GM13977 (cell line): ENCODE measurements around the gene AP2B1.

Source experiments
- DNase-seq: peaks from one replicate; pipeline ENCODE4 v3.0.0; 2012; ENCODE audit warnings: low spot score
- in situ Hi-C: fragments of 300-500 bp; cut with MboI; formaldehyde crosslinking; loops from one replicate; pipeline ENCODE4 v1.12.0; 2022; ENCODE audit warnings: low sequenced_read_pairs, low pct_unique_long_range_greater_than_20kb, mixed read lengths, inconsistent platforms; ENCODE audit not compliant: unreplicated experiment
- TF ChIP-seq, protein P1 (sequence below): IDR thresholded peaks from 2 replicates; pipeline ENCODE4 v1.5.1; 2012; ENCODE audit warnings: mild to moderate bottlenecking, control low read depth; ENCODE audit not compliant: insufficient read depth; ENCODE audit errors: extremely low read depth, missing control alignments

AP2B1 gene

DNA sequence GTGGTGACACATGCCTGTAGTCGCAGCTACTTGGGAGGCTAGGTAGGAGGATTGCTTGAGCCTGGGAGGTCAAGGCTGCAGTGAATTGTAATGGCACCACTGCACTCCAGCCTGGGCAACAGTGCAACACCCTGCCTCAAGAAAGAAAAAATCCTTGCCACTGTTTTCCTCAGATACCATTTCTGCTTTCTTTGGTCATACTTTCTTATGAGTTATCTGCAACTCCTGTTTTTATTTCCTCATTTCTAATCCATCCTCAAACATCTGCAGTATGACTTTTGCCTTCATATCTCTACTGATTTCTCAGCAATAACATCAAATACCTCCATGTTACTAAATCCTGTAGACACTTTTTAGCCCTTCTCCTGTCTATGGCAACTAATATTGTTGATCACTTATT, 3.1 kb upstream of the AP2B1 start:
- in situ Hi-C loops = no loop called here
- TF ChIP-seq, protein P1, sequence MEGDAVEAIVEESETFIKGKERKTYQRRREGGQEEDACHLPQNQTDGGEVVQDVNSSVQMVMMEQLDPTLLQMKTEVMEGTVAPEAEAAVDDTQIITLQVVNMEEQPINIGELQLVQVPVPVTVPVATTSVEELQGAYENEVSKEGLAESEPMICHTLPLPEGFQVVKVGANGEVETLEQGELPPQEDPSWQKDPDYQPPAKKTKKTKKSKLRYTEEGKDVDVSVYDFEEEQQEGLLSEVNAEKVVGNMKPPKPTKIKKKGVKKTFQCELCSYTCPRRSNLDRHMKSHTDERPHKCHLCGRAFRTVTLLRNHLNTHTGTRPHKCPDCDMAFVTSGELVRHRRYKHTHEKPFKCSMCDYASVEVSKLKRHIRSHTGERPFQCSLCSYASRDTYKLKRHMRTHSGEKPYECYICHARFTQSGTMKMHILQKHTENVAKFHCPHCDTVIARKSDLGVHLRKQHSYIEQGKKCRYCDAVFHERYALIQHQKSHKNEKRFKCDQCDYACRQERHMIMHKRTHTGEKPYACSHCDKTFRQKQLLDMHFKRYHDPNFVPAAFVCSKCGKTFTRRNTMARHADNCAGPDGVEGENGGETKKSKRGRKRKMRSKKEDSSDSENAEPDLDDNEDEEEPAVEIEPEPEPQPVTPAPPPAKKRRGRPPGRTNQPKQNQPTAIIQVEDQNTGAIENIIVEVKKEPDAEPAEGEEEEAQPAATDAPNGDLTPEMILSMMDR = no peak
- DNase-seq = no peak

- DNase-seq = no peak
- in situ Hi-C loops = no loop called here
- TF ChIP-seq, protein P1 = no peak
Measured at GRCh38 chr17:35586569-35587073, 501 bp upstream of the AP2B1 start.

GRCh38 chr17:35588196-35588920, 1.2 kb downstream of the AP2B1 start:
- TF ChIP-seq, protein P1 = no peak
- peak; percentile 30 for DNase-seq
- in situ Hi-C loops = no loop called here

GRCh38 chr17:35596072-35596471, 8.9 kb downstream of the AP2B1 start:
- DNase-seq = no peak
- in situ Hi-C loops = no loop called here
- TF ChIP-seq, protein P1 = no peak

GRCh38 chr17:35596530-35597233, 9.6 kb downstream of the AP2B1 start:
- in situ Hi-C loops = no loop called here
- DNase-seq = no peak
- TF ChIP-seq, protein P1 = no peak

DNA sequence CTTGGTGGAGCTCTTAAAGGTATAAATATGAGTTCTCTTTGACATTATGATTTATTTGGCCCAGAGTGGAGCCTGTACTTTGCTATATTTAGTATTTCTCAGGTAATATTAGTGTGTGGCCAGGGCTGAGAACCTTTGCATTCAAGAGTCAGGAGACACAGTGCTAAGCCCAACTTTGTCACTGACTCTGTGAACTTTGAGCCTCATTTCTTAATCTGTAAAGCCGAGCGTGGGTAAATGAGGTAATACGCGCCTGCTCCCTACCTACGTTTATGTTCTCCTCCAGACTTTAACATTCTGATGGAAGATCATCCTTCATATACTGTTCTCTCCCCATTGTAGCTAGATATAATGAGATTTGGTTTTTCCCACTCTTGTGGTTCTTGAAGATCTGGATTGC, 10.5 kb downstream of the AP2B1 start:
- no peak for DNase-seq
- in situ Hi-C loops = no loop called here
- TF ChIP-seq, protein P1 = no peak
